ENCODE measurements around the gene PNKP.
A peak's percentile ranks its signal among the peaks of the same experiment; 100 is the strongest.

Gene PNKP

DNA sequence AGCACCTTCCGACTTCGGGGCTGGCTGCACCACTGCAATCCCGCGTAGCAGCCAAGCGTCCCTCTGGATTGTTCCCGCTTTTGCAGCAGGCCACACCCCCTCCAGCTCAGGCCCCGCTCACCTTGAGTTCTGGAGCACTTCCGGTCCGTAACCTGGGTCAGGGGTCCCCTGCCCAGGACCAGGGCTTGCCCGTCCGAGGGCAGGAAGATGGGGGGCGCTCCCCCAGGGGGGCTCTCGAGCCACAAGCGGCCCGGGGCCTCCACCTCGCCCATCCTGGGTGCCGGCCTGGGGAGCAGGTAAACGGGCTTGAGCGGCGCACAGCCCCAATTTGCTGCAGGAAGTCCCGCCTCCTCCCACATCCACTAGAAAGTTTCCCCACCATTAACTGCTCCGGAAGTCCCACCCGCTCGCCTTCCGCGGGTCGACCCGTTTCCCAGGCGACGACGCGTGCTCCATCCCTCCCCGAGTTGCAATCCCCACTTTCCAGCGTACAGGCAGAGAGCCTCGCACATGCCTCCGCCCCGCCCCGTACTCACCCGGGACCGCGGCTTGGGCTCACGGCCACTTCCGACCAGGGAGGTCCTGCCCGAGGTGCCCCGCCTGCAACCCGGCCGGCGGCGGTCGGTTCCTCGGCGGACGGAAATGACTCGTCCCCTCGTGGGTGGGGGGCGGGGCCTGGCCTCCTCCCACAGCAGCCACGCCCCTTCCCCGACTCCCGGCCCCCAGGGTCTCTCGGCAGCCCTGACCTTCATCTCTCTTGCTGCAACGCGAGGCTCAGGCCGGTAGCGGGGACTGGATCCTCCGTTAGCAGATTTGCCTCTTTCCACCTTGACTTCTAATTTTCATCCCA is at the start of gene PNKP:
Gene PNKP (minus strand): TSS at position 644 of the 850 bp plus-strand sequence. CDS start 372 bp downstream, at position 272.
- TF ChIP-seq, protein P1, sequence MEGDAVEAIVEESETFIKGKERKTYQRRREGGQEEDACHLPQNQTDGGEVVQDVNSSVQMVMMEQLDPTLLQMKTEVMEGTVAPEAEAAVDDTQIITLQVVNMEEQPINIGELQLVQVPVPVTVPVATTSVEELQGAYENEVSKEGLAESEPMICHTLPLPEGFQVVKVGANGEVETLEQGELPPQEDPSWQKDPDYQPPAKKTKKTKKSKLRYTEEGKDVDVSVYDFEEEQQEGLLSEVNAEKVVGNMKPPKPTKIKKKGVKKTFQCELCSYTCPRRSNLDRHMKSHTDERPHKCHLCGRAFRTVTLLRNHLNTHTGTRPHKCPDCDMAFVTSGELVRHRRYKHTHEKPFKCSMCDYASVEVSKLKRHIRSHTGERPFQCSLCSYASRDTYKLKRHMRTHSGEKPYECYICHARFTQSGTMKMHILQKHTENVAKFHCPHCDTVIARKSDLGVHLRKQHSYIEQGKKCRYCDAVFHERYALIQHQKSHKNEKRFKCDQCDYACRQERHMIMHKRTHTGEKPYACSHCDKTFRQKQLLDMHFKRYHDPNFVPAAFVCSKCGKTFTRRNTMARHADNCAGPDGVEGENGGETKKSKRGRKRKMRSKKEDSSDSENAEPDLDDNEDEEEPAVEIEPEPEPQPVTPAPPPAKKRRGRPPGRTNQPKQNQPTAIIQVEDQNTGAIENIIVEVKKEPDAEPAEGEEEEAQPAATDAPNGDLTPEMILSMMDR (IDR thresholded peaks at IDR 0.05; ENCODE audit: low read depth, low read length) = no peak
- no peaks in the 10 kb centered on the region for H3K27me3 ChIP-seq (ENCODE audit: insufficient read depth, low read depth, severe bottlenecking)
- DNase-seq = peak; percentile 89
- peak within 1 kb of the TSS; percentile 70 for H3K4me3 ChIP-seq (ENCODE audit: low read depth, low read length)
- H3K9me3 ChIP-seq (ENCODE audit: severe bottlenecking) = no peaks in the 10 kb centered on the region
- peaks cover 36% of the 10 kb centered on the region for H3K36me3 ChIP-seq
- H3K27ac ChIP-seq = peak within 1 kb of the TSS; percentile 94

- no peaks in the 10 kb centered on the region for H3K9me3 ChIP-seq (ENCODE audit: severe bottlenecking)
Observed at GRCh38 chr19:49915271-49915670, 47.9 kb upstream of the PNKP start.

DNA sequence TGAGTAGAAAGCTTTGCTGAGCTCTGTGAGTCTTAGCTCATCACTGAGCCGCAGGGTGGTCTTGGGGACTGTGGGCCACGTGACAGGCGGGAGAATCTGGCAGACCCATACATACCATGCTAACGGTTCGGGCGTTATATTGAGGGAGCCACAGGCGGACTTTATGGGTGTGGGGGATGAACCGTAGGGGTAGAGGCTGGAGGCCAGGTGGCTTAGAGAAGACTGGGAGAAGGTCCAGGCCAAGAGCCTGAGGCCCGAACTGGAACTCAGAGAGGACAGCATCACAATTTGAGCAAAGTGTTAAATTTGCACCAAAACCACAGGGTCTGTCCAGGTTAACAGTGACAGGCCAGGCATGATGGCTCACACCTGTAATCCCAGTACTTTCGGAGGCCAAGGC is 46.3 kb upstream of the PNKP start:
- DNase-seq = no peak
- H3K27ac ChIP-seq = no peak overlapping the region
- peaks cover 89% of the 10 kb centered on the region for H3K36me3 ChIP-seq
- H3K9me3 ChIP-seq (ENCODE audit: severe bottlenecking) = no peaks in the 10 kb centered on the region
- no peak overlapping the region for H3K4me3 ChIP-seq (ENCODE audit: low read depth, low read length)
- H3K27me3 ChIP-seq (ENCODE audit: insufficient read depth, low read depth, severe bottlenecking) = no peaks in the 10 kb centered on the region
- TF ChIP-seq, protein P1 (IDR thresholded peaks at IDR 0.05; ENCODE audit: low read depth, low read length) = no peak

More at GRCh38 chr19:49915271-49915670, 47.9 kb upstream of the PNKP start:
- Histone ChIP-seq H3K27me3 (ENCODE audit: insufficient read depth, low read depth, severe bottlenecking) (no peaks in the 10 kb centered on the region), H3K27ac (no peak overlapping the region), H3K36me3 (peaks cover 88% of the 10 kb centered on the region), H3K4me3 (ENCODE audit: low read depth, low read length) (no peak overlapping the region)
- no peak for DNase-seq
- TF ChIP-seq, protein P1 (IDR thresholded peaks at IDR 0.05; ENCODE audit: low read depth, low read length) = no peak

DNA sequence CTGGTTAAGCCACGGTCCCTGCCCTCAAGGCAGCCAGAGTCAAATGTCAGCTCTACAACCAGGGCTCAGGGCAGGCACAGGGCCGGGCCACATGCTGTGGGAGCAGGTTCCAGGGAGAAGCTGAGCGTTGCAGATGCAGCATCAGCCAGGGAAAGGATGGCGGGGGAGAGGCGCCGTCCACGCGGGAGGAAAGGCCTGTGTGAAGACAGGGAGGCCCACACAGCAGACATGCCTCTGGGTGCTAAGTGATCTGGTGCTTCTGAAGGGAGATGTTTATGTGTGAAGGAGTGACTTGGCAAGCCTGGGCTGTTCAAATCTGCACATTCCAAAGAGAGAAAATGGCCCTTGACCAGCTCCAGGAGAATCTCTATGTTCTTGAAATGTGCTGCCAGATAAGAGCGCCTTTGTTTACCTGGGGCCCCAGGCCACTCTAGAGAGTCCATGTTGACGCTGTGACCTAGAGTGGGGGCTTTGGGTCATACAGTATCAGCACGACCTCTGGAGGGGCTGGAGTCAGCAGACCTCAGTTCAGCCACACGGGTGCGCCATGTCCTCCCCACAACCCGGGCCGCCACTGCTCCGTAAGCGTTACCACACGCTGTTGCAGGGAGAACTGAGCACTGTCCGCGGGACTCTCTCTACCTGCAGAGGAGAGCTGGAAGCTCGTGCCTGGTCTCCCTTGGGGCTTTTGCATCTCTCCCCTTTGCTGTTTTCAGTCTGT is 45.7 kb upstream of the PNKP start:
- Histone ChIP-seq H3K4me3 (ENCODE audit: low read depth, low read length) (no peak overlapping the region), H3K36me3 (peaks cover 90% of the 10 kb centered on the region), H3K9me3 (ENCODE audit: severe bottlenecking) (no peaks in the 10 kb centered on the region), H3K27me3 (ENCODE audit: insufficient read depth, low read depth, severe bottlenecking) (no peaks in the 10 kb centered on the region), H3K27ac (no peak overlapping the region)
- DNase-seq = no peak
- TF ChIP-seq, protein P1 (IDR thresholded peaks at IDR 0.05; ENCODE audit: low read depth, low read length) = peak; percentile 29; the same call in 1 of the 2 replicates

GRCh38 chr19:49911381-49912145 is 44.2 kb upstream of the PNKP start:
- Histone ChIP-seq H3K27me3 (ENCODE audit: insufficient read depth, low read depth, severe bottlenecking) (no peaks in the 10 kb centered on the region), H3K4me3 (ENCODE audit: low read depth, low read length) (no peak overlapping the region), H3K27ac (no peak overlapping the region), H3K36me3 (peaks cover 90% of the 10 kb centered on the region), H3K9me3 (ENCODE audit: severe bottlenecking) (no peaks in the 10 kb centered on the region)
- no peak for DNase-seq
- TF ChIP-seq, protein P1 (IDR thresholded peaks at IDR 0.05; ENCODE audit: low read depth, low read length) = no peak

Measured in WERI-Rb-1 (cell line).